HL-60 (cell line): ENCODE data around the gene PRKD1.

ENCODE experiments used
- DNase-seq, 2 experiments: peaks; one replicate each; pipeline ENCODE4 v3.0.0-alpha.2; 2010 to 2020; ENCODE audit warnings: low read depth in 1 of 2, low spot score in 1 of 2
- H3K27ac ChIP-seq: fragments of 250-450 bp; sonication (Bioruptor Pico); replicated peaks from 2 replicates; pipeline ENCODE4 v1.5.1; 2020; ENCODE audit warnings: mild to moderate bottlenecking, moderate library complexity
- H3K27me3 ChIP-seq: fragments of 250-450 bp; sonication (Bioruptor Pico); 2 replicates; pipeline ENCODE4 v1.5.1; 2021; ENCODE audit warnings: mild to moderate bottlenecking, moderate library complexity; ENCODE audit not compliant: insufficient read depth, poor library complexity, severe bottlenecking
- H3K4me3 ChIP-seq: replicated peaks from 2 replicates; pipeline ENCODE4 v1.5.1; 2011; ENCODE audit warnings: mild to moderate bottlenecking, control low read depth, low read length; ENCODE audit not compliant: insufficient read depth
- GABPA ChIP-seq: IDR thresholded peaks from 2 replicates; pipeline ENCODE4 v1.6.1; 2012; ENCODE audit warnings: low read depth
- POLR2AphosphoS5 ChIP-seq: IDR thresholded peaks from 2 replicates; pipeline ENCODE4 v1.6.1; 2012; ENCODE audit warnings: low read depth
- SPI1 ChIP-seq: IDR thresholded peaks from 2 replicates; pipeline ENCODE4 v1.6.1; 2012; ENCODE audit warnings: low read depth, mild to moderate bottlenecking, borderline replicate concordance
- TF ChIP-seq, protein P1 (sequence below): IDR thresholded peaks from 2 replicates; pipeline ENCODE4 v1.6.1; 2012; ENCODE audit warnings: low read depth; ENCODE audit not compliant: insufficient replicate concordance
- TF ChIP-seq, protein P2 (sequence below): IDR thresholded peaks from one replicate; pipeline ENCODE4 v1.5.1; 2011; ENCODE audit warnings: low read length, control low read depth, inconsistent platforms; ENCODE audit not compliant: insufficient read depth

PRKD1 gene

DNA sequence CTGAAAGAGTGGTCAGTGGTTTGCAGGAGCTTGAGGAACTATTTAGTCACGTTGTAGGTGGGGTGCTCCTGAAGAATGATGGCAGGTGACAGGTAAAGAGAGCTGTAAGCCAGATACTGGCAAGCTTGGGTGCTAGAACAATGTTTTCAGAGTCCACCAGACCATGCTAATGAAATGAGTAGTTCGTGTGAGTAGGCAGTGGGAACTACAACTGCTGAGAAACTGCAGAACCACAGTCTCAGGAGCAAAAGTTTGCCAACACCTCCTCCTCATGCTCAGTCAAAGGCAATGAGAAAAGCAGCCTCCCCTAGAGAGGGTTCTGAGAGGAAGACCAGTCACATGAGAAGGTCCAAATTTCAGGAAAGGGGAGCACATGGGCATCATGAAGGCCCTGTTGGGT lies 91.3 kb downstream of the PRKD1 start:
- no peaks in the 10 kb centered on the region for H3K27me3 ChIP-seq
- TF ChIP-seq, protein P1, sequence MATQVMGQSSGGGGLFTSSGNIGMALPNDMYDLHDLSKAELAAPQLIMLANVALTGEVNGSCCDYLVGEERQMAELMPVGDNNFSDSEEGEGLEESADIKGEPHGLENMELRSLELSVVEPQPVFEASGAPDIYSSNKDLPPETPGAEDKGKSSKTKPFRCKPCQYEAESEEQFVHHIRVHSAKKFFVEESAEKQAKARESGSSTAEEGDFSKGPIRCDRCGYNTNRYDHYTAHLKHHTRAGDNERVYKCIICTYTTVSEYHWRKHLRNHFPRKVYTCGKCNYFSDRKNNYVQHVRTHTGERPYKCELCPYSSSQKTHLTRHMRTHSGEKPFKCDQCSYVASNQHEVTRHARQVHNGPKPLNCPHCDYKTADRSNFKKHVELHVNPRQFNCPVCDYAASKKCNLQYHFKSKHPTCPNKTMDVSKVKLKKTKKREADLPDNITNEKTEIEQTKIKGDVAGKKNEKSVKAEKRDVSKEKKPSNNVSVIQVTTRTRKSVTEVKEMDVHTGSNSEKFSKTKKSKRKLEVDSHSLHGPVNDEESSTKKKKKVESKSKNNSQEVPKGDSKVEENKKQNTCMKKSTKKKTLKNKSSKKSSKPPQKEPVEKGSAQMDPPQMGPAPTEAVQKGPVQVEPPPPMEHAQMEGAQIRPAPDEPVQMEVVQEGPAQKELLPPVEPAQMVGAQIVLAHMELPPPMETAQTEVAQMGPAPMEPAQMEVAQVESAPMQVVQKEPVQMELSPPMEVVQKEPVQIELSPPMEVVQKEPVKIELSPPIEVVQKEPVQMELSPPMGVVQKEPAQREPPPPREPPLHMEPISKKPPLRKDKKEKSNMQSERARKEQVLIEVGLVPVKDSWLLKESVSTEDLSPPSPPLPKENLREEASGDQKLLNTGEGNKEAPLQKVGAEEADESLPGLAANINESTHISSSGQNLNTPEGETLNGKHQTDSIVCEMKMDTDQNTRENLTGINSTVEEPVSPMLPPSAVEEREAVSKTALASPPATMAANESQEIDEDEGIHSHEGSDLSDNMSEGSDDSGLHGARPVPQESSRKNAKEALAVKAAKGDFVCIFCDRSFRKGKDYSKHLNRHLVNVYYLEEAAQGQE: no peak
- TF ChIP-seq GABPA (no peak), POLR2AphosphoS5 (no peak), SPI1 (no peak)
- TF ChIP-seq, protein P2, sequence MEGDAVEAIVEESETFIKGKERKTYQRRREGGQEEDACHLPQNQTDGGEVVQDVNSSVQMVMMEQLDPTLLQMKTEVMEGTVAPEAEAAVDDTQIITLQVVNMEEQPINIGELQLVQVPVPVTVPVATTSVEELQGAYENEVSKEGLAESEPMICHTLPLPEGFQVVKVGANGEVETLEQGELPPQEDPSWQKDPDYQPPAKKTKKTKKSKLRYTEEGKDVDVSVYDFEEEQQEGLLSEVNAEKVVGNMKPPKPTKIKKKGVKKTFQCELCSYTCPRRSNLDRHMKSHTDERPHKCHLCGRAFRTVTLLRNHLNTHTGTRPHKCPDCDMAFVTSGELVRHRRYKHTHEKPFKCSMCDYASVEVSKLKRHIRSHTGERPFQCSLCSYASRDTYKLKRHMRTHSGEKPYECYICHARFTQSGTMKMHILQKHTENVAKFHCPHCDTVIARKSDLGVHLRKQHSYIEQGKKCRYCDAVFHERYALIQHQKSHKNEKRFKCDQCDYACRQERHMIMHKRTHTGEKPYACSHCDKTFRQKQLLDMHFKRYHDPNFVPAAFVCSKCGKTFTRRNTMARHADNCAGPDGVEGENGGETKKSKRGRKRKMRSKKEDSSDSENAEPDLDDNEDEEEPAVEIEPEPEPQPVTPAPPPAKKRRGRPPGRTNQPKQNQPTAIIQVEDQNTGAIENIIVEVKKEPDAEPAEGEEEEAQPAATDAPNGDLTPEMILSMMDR: no peak
- no peak overlapping the region for H3K27ac ChIP-seq
- H3K4me3 ChIP-seq: no peak overlapping the region
- DNase-seq: no peak

DNA sequence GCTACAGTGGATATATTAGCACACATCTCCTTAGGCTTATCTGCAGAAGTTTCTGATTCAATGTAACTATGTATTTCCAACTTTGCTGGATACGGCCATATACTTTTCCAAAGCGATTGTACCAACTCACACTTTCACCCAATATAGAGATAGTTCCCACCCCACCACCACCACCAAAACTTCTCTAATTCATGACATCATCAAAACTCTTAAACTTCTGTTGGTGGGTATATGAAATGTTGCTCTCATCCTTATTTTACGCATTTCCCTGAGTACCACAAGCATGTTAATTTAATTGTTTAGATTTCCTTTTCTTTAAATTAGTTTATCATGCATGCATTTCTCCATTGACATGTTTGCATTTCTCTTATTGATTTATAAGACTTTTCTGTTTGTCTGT lies 95.6 kb downstream of the PRKD1 start:
- H3K27me3 ChIP-seq: no peaks in the 10 kb centered on the region
- DNase-seq: no peak
- TF ChIP-seq, protein P1: no peak
- TF ChIP-seq POLR2AphosphoS5 (no peak), SPI1 (no peak), GABPA (no peak)
- TF ChIP-seq, protein P2: no peak
- H3K27ac ChIP-seq: no peak overlapping the region
- H3K4me3 ChIP-seq: no peak overlapping the region

DNA sequence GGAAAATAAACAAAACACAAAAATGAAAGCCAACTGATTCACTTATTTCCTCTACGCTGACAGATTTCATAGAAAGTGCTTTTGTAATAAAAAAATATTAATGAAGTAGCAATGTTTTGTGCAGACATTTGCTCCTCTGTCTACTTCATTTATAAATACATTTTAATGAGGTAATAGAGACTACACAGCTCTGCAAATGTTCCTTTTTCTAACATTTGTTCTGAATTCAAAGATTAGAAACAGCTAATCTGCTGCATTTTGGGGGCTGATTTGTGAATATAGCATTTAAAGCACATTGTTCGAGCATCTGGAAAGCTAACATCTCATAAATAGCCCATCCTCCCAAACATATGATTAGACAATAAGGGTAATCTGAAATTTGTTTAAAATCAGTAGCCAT lies 97.8 kb downstream of the PRKD1 start:
- TF ChIP-seq, protein P2: no peak
- no peak for TF ChIP-seq SPI1
- TF ChIP-seq, protein P1: no peak
- no peak for TF ChIP-seq POLR2AphosphoS5
- no peak for TF ChIP-seq GABPA
- no peaks in the 10 kb centered on the region for H3K27me3 ChIP-seq
- DNase-seq: no peak
- no peak overlapping the region for H3K4me3 ChIP-seq
- H3K27ac ChIP-seq: no peak overlapping the region
